ENCODE results near the gene USP3.
"Not testable (repeated sequence)": the region's sequence is repeated elsewhere in the genome, so short reads cannot be mapped to it uniquely, and the experiment has no call there.

USP3 gene

GRCh38 chr15:63513728-63514127, 9.3 kb downstream of the USP3 start:
- no peak for DNase-seq (ENCODE audit: low read depth)

- peak; percentile 51 for DNase-seq (ENCODE audit: low read depth)
These were observed 10.1 kb downstream of the USP3 start for GRCh38 chr15:63514531-63514943.

- no peak for DNase-seq (ENCODE audit: low read depth)
These were observed 12.8 kb downstream of the USP3 start for GRCh38 chr15:63517202-63517601.

- DNase-seq (ENCODE audit: low read depth) = peak; percentile 20
These were observed 13.2 kb downstream of the USP3 start for GRCh38 chr15:63517628-63518027.

- no peak for DNase-seq (ENCODE audit: low read depth)
These were observed 14.6 kb downstream of the USP3 start for GRCh38 chr15:63519041-63519440.

GRCh38 chr15:63519548-63520178, 15.3 kb downstream of the USP3 start:
- DNase-seq (ENCODE audit: low read depth) = no peak

GRCh38 chr15:63520462-63520861, 16.1 kb downstream of the USP3 start:
- DNase-seq (ENCODE audit: low read depth) = not testable (repeated sequence)

GRCh38 chr15:63522225-63522578, 17.8 kb downstream of the USP3 start:
- peak; percentile 21 for DNase-seq (ENCODE audit: low read depth)

- DNase-seq (ENCODE audit: low read depth) = peak; percentile 70
These were observed 19.1 kb downstream of the USP3 start for GRCh38 chr15:63523306-63523990.

GRCh38 chr15:63524316-63525015, 20.1 kb downstream of the USP3 start:
- DNase-seq (ENCODE audit: low read depth) = no peak

GRCh38 chr15:63526401-63526800, 22.0 kb downstream of the USP3 start:
- DNase-seq (ENCODE audit: low read depth) = no peak

- peak; percentile 59 for DNase-seq (ENCODE audit: low read depth)
These were observed 23.8 kb downstream of the USP3 start for GRCh38 chr15:63528138-63528659.

- no peak for DNase-seq (ENCODE audit: low read depth)
These were observed 25.8 kb downstream of the USP3 start for GRCh38 chr15:63530235-63530634.

GRCh38 chr15:63530752-63531299, 26.4 kb downstream of the USP3 start:
- no peak for DNase-seq (ENCODE audit: low read depth)

GRCh38 chr15:63531586-63531985, 27.2 kb downstream of the USP3 start:
- DNase-seq (ENCODE audit: low read depth) = no peak

- DNase-seq (ENCODE audit: low read depth) = peak; percentile 34
These were observed 27.9 kb downstream of the USP3 start for GRCh38 chr15:63532307-63532744.

- not testable (repeated sequence) for DNase-seq (ENCODE audit: low read depth)
These were observed 30.5 kb downstream of the USP3 start for GRCh38 chr15:63534888-63535287.

- DNase-seq (ENCODE audit: low read depth) = no peak
These were observed 31.3 kb downstream of the USP3 start for GRCh38 chr15:63535689-63536088.

GRCh38 chr15:63538876-63539275, 34.5 kb downstream of the USP3 start:
- no peak for DNase-seq (ENCODE audit: low read depth)

GRCh38 chr15:63539521-63539920, 35.1 kb downstream of the USP3 start:
- no peak for DNase-seq (ENCODE audit: low read depth)

- DNase-seq (ENCODE audit: low read depth) = no peak
These were observed 35.6 kb downstream of the USP3 start for GRCh38 chr15:63539998-63540397.

GRCh38 chr15:63540449-63540848, 36.1 kb downstream of the USP3 start:
- DNase-seq (ENCODE audit: low read depth) = no peak
